Measurements from ENCODE around the gene BCL2L11. TPM values are rescaled to one million over a fixed set of nuclear protein-coding genes. Genes with fewer than 3 reads are reported as not detected.

BCL2L11 gene
- total RNA-seq, 1 donor from 2014 or later = 29.0 TPM

- no peak for DNase-seq (ENCODE audit: low read depth in 2 of 2)
Measured at GRCh38 chr2:111143107-111143842, 22.6 kb downstream of the BCL2L11 start.

- DNase-seq (ENCODE audit: low read depth in 2 of 2) = no peak
Measured at GRCh38 chr2:111143843-111144198, 23.1 kb downstream of the BCL2L11 start.

- DNase-seq (ENCODE audit: low read depth in 2 of 2) = no peak
Measured at GRCh38 chr2:111145103-111145760, 24.5 kb downstream of the BCL2L11 start.

GRCh38 chr2:111145951-111146350 is 25.2 kb downstream of the BCL2L11 start:
- no peak for DNase-seq (ENCODE audit: low read depth in 2 of 2)

- peak in 1 of 2 donors; percentile 57 for DNase-seq (ENCODE audit: low read depth in 2 of 2)
Measured at GRCh38 chr2:111148225-111148873, 27.6 kb downstream of the BCL2L11 start.

- DNase-seq (ENCODE audit: low read depth in 2 of 2) = peak; percentile 83 to 96
Measured at GRCh38 chr2:111148925-111149324, 28.2 kb downstream of the BCL2L11 start.

GRCh38 chr2:111149882-111150455 is 29.3 kb downstream of the BCL2L11 start:
- DNase-seq (ENCODE audit: low read depth in 2 of 2) = peak in 1 of 2 donors; percentile 66

GRCh38 chr2:111154758-111155157 is 34.0 kb downstream of the BCL2L11 start:
- no peak for DNase-seq (ENCODE audit: low read depth in 2 of 2)

- peak in 1 of 2 donors; percentile 57 for DNase-seq (ENCODE audit: low read depth in 2 of 2)
Measured at GRCh38 chr2:111155610-111156009, 34.9 kb downstream of the BCL2L11 start.

- DNase-seq (ENCODE audit: low read depth in 2 of 2) = no peak
Measured at GRCh38 chr2:111156529-111156928, 35.8 kb downstream of the BCL2L11 start.

- no peak for DNase-seq (ENCODE audit: low read depth in 2 of 2)
Measured at GRCh38 chr2:111157071-111157661, 36.5 kb downstream of the BCL2L11 start.

GRCh38 chr2:111157798-111158197 is 37.1 kb downstream of the BCL2L11 start:
- no peak for DNase-seq (ENCODE audit: low read depth in 2 of 2)

- DNase-seq (ENCODE audit: low read depth in 2 of 2) = no peak
Measured at GRCh38 chr2:111159641-111160040, 38.9 kb downstream of the BCL2L11 start.

GRCh38 chr2:111160758-111161157 is 40.0 kb downstream of the BCL2L11 start:
- peak in 1 of 2 donors; percentile 51 for DNase-seq (ENCODE audit: low read depth in 2 of 2)

GRCh38 chr2:111161971-111162370 is 41.3 kb downstream of the BCL2L11 start:
- peak in 1 of 2 donors; percentile 41 for DNase-seq (ENCODE audit: low read depth in 2 of 2)

- DNase-seq (ENCODE audit: low read depth in 2 of 2) = peak; percentile 90 to 93
Measured at GRCh38 chr2:111162718-111163331, 42.1 kb downstream of the BCL2L11 start.

GRCh38 chr2:111164078-111164477 is 43.4 kb downstream of the BCL2L11 start:
- DNase-seq (ENCODE audit: low read depth in 2 of 2) = no peak

- no peak for DNase-seq (ENCODE audit: low read depth in 2 of 2)
Measured at GRCh38 chr2:111165084-111165483, 44.4 kb downstream of the BCL2L11 start.

- no peak for DNase-seq (ENCODE audit: low read depth in 2 of 2)
Measured at GRCh38 chr2:111166115-111166514, 45.4 kb downstream of the BCL2L11 start.

- no peak for DNase-seq (ENCODE audit: low read depth in 2 of 2)
Measured at GRCh38 chr2:111167076-111167862, 46.6 kb downstream of the BCL2L11 start.

GRCh38 chr2:111167863-111168162 is 47.1 kb downstream of the BCL2L11 start:
- DNase-seq (ENCODE audit: low read depth in 2 of 2) = no peak

Data from lung microvascular endothelial cell (primary cell).